GM12878 (cell line): ENCODE results near the gene P2RY11. TPM values are rescaled to one million over a fixed set of nuclear protein-coding genes. Genes with fewer than 3 reads are reported as not detected.

Experiments used
- ATAC-seq: fragments of 200-7000 bp; cut with Tn5 transposase; 3 replicates; pipeline ENCODE4 v1.9.1; 2020; ENCODE audit warnings: mild to moderate bottlenecking, moderate library complexity
- BruUV-seq: library from RNA; stranded (reverse); fragments of 400-500 nt; replicated peaks from 2 replicates; lab custom pipeline; 2021; lab: Mats Ljungman, UMichigan
- CTCF ChIA-PET: fragments of 300-600 bp; sonication (Branson Sonifier 250); formaldehyde crosslinking; extraction: SDS; loops from one replicate; lab custom pipeline; 2021; ENCODE audit warnings: inconsistent platforms; lab: Yijun Ruan, JAX
- POLR2A ChIA-PET: fragments of 350-600 bp; formaldehyde crosslinking; extraction: SDS; loops from one replicate; lab custom pipeline; 2021; ENCODE audit warnings: inconsistent platforms; lab: Charles Lee
- RAD21 ChIA-PET: fragments of 300-600 bp; sonication (Branson Sonifier 250); formaldehyde crosslinking; loops from one replicate; lab custom pipeline; 2023; ENCODE audit warnings: antibody characterized with exemption; ENCODE audit not compliant: unreplicated experiment; lab: Charles Lee
- SMC1A ChIA-PET: fragments of 300-600 bp; sonication (Branson Sonifier 250); formaldehyde crosslinking; loops from one replicate; lab custom pipeline; 2023; ENCODE audit not compliant: unreplicated experiment, uncharacterized antibody; lab: Charles Lee
- DNase-seq: peaks from one replicate; pipeline ENCODE4 v3.0.0-alpha.2; 2011; ENCODE audit warnings: low read depth, low spot score
- FAIRE-seq: peaks from 3 replicates; lab custom pipeline; 2011; peaks lifted over from hg19 to GRCh38; lab: Jason Lieb, UNC
- H2AFZ ChIP-seq: 2 replicates; pipeline ENCODE4 v1.6.0; 2011; ENCODE audit warnings: low read depth, low read length, control low read depth; ENCODE audit not compliant: control insufficient read depth
- H3K27ac ChIP-seq: 2 replicates; pipeline ENCODE4 v1.5.1; 2011; ENCODE audit warnings: control low read depth; ENCODE audit not compliant: control insufficient read depth, insufficient read depth
- H3K27me3 ChIP-seq, 2 experiments: replicated peaks in 1 of 2; 2 replicates each; pipeline versions ENCODE4 v1.6.0 to v1.6.1; 2011; ENCODE audit warnings: low read length in 1 of 2; ENCODE audit not compliant: control insufficient read depth in 2 of 2, insufficient read depth in 2 of 2
- H3K36me3 ChIP-seq, 2 experiments: 2 replicates each; pipeline ENCODE4 v1.5.1; 2011; ENCODE audit warnings: low read length in 1 of 2; ENCODE audit not compliant: control insufficient read depth in 2 of 2, insufficient read depth in 2 of 2
- H3K4me1 ChIP-seq: 2 replicates; pipeline ENCODE4 v1.6.1; 2011; ENCODE audit warnings: mild to moderate bottlenecking, low read length, moderate library complexity, mixed read lengths; ENCODE audit not compliant: control insufficient read depth, insufficient read depth
- H3K4me2 ChIP-seq: 2 replicates; pipeline ENCODE4 v1.6.0; 2011; ENCODE audit warnings: control low read depth; ENCODE audit not compliant: control insufficient read depth, insufficient read depth
- H3K4me3 ChIP-seq: fragments of 200-600 bp; sonication (generic); 2 replicates; pipeline ENCODE4 v1.5.1; 2016
- H3K79me2 ChIP-seq: 2 replicates; pipeline ENCODE4 v1.6.0; 2011; ENCODE audit warnings: low read length; ENCODE audit not compliant: control insufficient read depth, insufficient read depth
- H3K9ac ChIP-seq: 2 replicates; pipeline ENCODE4 v1.8.0; 2011; ENCODE audit warnings: low read length, control low read depth, mixed read lengths; ENCODE audit not compliant: control insufficient read depth, insufficient read depth
- H3K9me3 ChIP-seq: replicated peaks from 3 replicates; pipeline ENCODE4 v1.5.1; 2011; ENCODE audit warnings: mild to moderate bottlenecking, low read length; ENCODE audit not compliant: control insufficient read depth, insufficient read depth
- H4K20me1 ChIP-seq: 2 replicates; pipeline ENCODE4 v1.6.0; 2011; ENCODE audit not compliant: control insufficient read depth, insufficient read depth
- ATF7 ChIP-seq: fragments of 450-650 bp; IDR thresholded peaks from 2 replicates; pipeline ENCODE4 v1.6.1; 2016; ENCODE audit warnings: low read depth, mild to moderate bottlenecking
- BHLHE40 ChIP-seq, 2 experiments: fragments of 450-650 bp in 1 of 2; IDR thresholded peaks; 2 replicates each; pipeline ENCODE4 v1.6.1; 2011 to 2017; ENCODE audit warnings: low read depth in 2 of 2, borderline replicate concordance in 1 of 2, improper control_type of control experiment in 1 of 2, low read length in 1 of 2, mild to moderate bottlenecking in 1 of 2
- CREB1 ChIP-seq: IDR thresholded peaks from 2 replicates; pipeline ENCODE4 v1.6.1; 2012; ENCODE audit warnings: low read depth, mild to moderate bottlenecking, inconsistent platforms
- ESRRA ChIP-seq: IDR thresholded peaks from 2 replicates; pipeline ENCODE4 v1.6.1; 2012; ENCODE audit warnings: mild to moderate bottlenecking, low read length, improper control_type of control experiment
- FOXM1 ChIP-seq: IDR thresholded peaks from 2 replicates; pipeline ENCODE4 v1.6.1; 2012; ENCODE audit warnings: low read depth, mild to moderate bottlenecking, inconsistent platforms, low read length, moderate library complexity
- IRF5 ChIP-seq: fragments of 450-650 bp; IDR thresholded peaks from 2 replicates; pipeline ENCODE4 v1.6.1; 2017; ENCODE audit warnings: borderline replicate concordance
- JUNB ChIP-seq: IDR thresholded peaks from 2 replicates; pipeline ENCODE4 v1.6.1; 2016; ENCODE audit warnings: antibody characterized with exemption, mild to moderate bottlenecking
- NRF1 ChIP-seq: conservative IDR thresholded peaks from 2 replicates; pipeline ENCODE4 v1.6.1; 2011; ENCODE audit warnings: mild to moderate bottlenecking, low read depth, low read length, improper control_type of control experiment
- RBBP5 ChIP-seq: fragments of 200-600 bp; sonication (generic); conservative IDR thresholded peaks from 2 replicates; pipeline ENCODE4 v1.6.1; 2016
- RCOR1 ChIP-seq: conservative IDR thresholded peaks from 2 replicates; pipeline ENCODE4 v1.6.1; 2012; ENCODE audit warnings: low read depth, low read length, improper control_type of control experiment
- RELA ChIP-seq: fragments of 450-650 bp; IDR thresholded peaks from 2 replicates; pipeline ENCODE4 v1.8.0; 2014; ENCODE audit warnings: borderline replicate concordance; ENCODE audit not compliant: partially characterized antibody
- ZNF622 ChIP-seq: fragments of 450-650 bp; IDR thresholded peaks from 2 replicates; pipeline ENCODE4 v1.6.1; 2017; ENCODE audit warnings: mild to moderate bottlenecking, inconsistent platforms
- WGBS: methylation state at CpG from one replicate; pipeline ENCODE4 v1.1.6; 2016; ENCODE audit warnings: low lambda C conversion rate; ENCODE audit not compliant: insufficient replicate concordance, insufficient coverage; ENCODE audit errors: missing lambda C conversion rate; 5-methylcytosine and 5-hydroxymethylcytosine counted together
- in situ Hi-C: fragments of 300-500 bp; cut with MboI; formaldehyde crosslinking; loops from 9 replicates; pipeline ENCODE4 v1.14.3; 2018; ENCODE audit warnings: mixed read lengths
- intact Hi-C: fragments of 100-400 bp; cut with micrococcal nuclease; formaldehyde crosslinking; loops from one replicate; pipeline ENCODE4 v1.14.2; 2022; ENCODE audit not compliant: unreplicated experiment
- polyA plus RNA-seq, 11 experiments: library from polyadenylated mRNA; depleted of rRNA in 4 of 11; unstranded in 6 of 11; stranded (reverse) in 5 of 11; fragments of >200 nt; fragmentation: Nextera tagmentation in 4 of 11; fragmentation: Illumina TruSeq in 1 of 11; extraction: Ambion mirVana in 4 of 11; extraction: Trizol in 1 of 11; gene quantifications; 1 replicate in 1 of 11; 2 replicates in 10 of 11; pipeline versions ENCODE4 v1.2.1 to v1.2.3, GENCODE V29; 2011 to 2016; ENCODE audit warnings: inconsistent platforms in 2 of 11, missing spikeins in 2 of 11, low read depth in 1 of 11
- total RNA-seq, 4 experiments: library from RNA; depleted of rRNA in 3 of 4; stranded (reverse); fragments of >200 nt in 3 of 4; fragmentation: Illumina TruSeq in 1 of 4; extraction: Trizol in 1 of 4; gene quantifications; 2 replicates each; pipeline versions ENCODE4 v1.2.1 to v1.2.3, GENCODE V29; 2013 to 2021
- TF ChIP-seq, protein P1 (sequence below): IDR thresholded peaks from 2 replicates; pipeline ENCODE4 v1.6.1; 2012; ENCODE audit warnings: mild to moderate bottlenecking, low read depth, low read length
- TF ChIP-seq, protein P2 (sequence below): IDR thresholded peaks from 2 replicates; pipeline ENCODE4 v1.6.1; 2012; ENCODE audit warnings: low read length, inconsistent platforms

Gene P2RY11
- total and polyA plus RNA-seq, 10 of the 15 experiments (the other 5 are each of a cell fraction or from before 2014, with no cell fraction given), result 0.14 to 46.5 (median 7.6) TPM

DNA sequence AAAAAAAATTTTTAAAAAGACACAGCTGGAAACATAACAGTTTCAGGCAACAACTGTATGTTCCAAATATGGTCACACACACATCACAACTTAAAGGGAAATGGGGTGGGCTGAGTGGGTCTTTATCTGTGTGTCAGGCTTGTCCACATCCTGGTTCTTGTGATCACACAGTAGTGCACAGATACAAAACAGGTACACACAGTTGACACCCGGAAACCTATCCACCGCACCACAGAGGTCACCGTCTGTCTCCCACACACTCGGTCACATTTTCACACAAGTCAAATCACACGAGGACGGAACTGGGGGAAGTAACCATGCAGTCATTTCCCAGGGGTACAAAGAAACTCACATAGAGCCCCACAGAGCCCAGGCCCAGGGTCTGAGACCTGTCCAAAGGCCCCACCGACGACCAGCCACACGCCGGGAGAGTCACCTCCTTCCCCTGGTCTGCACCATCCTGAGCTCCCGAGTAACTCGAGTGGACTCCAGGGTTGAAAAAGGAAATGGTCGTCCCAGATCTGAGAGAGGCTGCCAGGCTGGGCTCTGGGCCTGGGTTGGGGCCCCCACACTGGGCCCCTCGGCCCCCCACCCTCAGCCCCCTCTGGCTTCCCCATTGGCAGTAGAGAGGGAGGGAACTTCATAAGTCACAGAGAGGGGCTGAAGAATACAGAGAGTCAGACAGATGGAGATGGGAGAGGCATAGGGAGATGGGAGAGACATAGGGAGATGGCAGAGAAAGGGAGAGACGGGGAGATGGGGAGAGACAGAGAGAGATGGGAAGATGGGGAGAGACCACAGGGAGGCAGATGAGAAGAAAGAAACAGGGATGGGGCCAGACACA is 6.6 kb upstream of the P2RY11 start:
- H3K27ac ChIP-seq, result peak overlapping the region; percentile 100
- H2AFZ ChIP-seq, result no peak overlapping the region
- H3K4me1 ChIP-seq, result peaks cover 48% of the 10 kb centered on the region
- peak overlapping the region; percentile 58 for H3K4me3 ChIP-seq
- intact Hi-C loops (loop anchor here (2.0 to 10.0 kb wide), 2 partner anchors 132 to 280 kb away; partner anchors contain the start of gene TYK2), in situ Hi-C loops (loop anchor here (5.0 kb wide), 1 partner anchor 132 kb away; no protein-coding TSS in a partner anchor)
- H4K20me1 ChIP-seq, result no peaks in the 10 kb centered on the region
- POLR2A ChIA-PET, result interaction anchor here (0.7 to 4.6 kb wide), 13 partner anchors 9 to 1474 kb away, joined by 3 to 58 read pairs (median 5); partner anchors contain the start of genes DNMT1, P2RY11 and S1PR2
- CTCF ChIA-PET, result interaction anchor here (0.9 to 9.5 kb wide), 10 partner anchors 7 to 166 kb away, joined by 3 to 171 read pairs (median 5); partner anchors contain the start of genes ICAM1, MRPL4 and P2RY11
- peaks cover 17 to 18% of the 10 kb centered on the region in 2 experiments; a peak in 3 of 4 replicates for H3K36me3 ChIP-seq
- peak overlapping the region; percentile 94 for H3K4me2 ChIP-seq
- 2% methylated on average over 14 of the region's 15 CpGs for WGBS
- peak; percentile 100 for DNase-seq
- ATAC-seq, result peak; percentile 59
- H3K79me2 ChIP-seq, result peaks cover 42% of the 10 kb centered on the region
- no peaks in the 10 kb centered on the region for H3K27me3 ChIP-seq
- peak overlapping the region; percentile 95 for H3K9ac ChIP-seq
- SMC1A ChIA-PET, result interaction anchor here (0.7 to 11.1 kb wide), 13 partner anchors 8 to 307 kb away, joined by 3 to 150 read pairs (median 5); partner anchors contain the start of gene P2RY11
- FAIRE-seq, result peak; percentile 96
- no TSS peak for BruUV-seq
- no peaks in the 10 kb centered on the region for H3K9me3 ChIP-seq
- RAD21 ChIA-PET, result interaction anchor here (0.6 to 9.6 kb wide), 17 partner anchors 9 to 323 kb away, joined by 3 to 166 read pairs (median 4); partner anchors contain the start of genes EIF3G, ICAM1, MRPL4 and P2RY11
- 0 out of 2 replicates have a peak, but pooled peaks have one; percentile 36 for TF ChIP-seq RCOR1
- TF ChIP-seq, protein P1, sequence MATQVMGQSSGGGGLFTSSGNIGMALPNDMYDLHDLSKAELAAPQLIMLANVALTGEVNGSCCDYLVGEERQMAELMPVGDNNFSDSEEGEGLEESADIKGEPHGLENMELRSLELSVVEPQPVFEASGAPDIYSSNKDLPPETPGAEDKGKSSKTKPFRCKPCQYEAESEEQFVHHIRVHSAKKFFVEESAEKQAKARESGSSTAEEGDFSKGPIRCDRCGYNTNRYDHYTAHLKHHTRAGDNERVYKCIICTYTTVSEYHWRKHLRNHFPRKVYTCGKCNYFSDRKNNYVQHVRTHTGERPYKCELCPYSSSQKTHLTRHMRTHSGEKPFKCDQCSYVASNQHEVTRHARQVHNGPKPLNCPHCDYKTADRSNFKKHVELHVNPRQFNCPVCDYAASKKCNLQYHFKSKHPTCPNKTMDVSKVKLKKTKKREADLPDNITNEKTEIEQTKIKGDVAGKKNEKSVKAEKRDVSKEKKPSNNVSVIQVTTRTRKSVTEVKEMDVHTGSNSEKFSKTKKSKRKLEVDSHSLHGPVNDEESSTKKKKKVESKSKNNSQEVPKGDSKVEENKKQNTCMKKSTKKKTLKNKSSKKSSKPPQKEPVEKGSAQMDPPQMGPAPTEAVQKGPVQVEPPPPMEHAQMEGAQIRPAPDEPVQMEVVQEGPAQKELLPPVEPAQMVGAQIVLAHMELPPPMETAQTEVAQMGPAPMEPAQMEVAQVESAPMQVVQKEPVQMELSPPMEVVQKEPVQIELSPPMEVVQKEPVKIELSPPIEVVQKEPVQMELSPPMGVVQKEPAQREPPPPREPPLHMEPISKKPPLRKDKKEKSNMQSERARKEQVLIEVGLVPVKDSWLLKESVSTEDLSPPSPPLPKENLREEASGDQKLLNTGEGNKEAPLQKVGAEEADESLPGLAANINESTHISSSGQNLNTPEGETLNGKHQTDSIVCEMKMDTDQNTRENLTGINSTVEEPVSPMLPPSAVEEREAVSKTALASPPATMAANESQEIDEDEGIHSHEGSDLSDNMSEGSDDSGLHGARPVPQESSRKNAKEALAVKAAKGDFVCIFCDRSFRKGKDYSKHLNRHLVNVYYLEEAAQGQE, result 0 out of 2 replicates have a peak, but pooled peaks have one; percentile 35
- TF ChIP-seq ESRRA, result no peak
- peak; percentile 88; the same call in 1 of the 2 replicates for TF ChIP-seq FOXM1
- TF ChIP-seq RELA, result no peak
- no peak for TF ChIP-seq ZNF622
- TF ChIP-seq IRF5, result no peak
- TF ChIP-seq RBBP5, result no peak
- no peak for TF ChIP-seq JUNB
- TF ChIP-seq ATF7, result peak; percentile 92
- peak; percentile 86 to 89 for TF ChIP-seq BHLHE40 (IDR thresholded peaks at IDR 0.05; ENCODE audit: borderline replicate concordance in 1 of 2, low read depth in 2 of 2, low read length in 1 of 2)
- TF ChIP-seq, protein P2, sequence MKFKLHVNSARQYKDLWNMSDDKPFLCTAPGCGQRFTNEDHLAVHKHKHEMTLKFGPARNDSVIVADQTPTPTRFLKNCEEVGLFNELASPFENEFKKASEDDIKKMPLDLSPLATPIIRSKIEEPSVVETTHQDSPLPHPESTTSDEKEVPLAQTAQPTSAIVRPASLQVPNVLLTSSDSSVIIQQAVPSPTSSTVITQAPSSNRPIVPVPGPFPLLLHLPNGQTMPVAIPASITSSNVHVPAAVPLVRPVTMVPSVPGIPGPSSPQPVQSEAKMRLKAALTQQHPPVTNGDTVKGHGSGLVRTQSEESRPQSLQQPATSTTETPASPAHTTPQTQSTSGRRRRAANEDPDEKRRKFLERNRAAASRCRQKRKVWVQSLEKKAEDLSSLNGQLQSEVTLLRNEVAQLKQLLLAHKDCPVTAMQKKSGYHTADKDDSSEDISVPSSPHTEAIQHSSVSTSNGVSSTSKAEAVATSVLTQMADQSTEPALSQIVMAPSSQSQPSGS, result peak; percentile 98
- peak; percentile 68 for TF ChIP-seq CREB1
- no peak for TF ChIP-seq NRF1
